Measurements from ENCODE around the gene MCHR2.

The MCHR2 gene

DNA sequence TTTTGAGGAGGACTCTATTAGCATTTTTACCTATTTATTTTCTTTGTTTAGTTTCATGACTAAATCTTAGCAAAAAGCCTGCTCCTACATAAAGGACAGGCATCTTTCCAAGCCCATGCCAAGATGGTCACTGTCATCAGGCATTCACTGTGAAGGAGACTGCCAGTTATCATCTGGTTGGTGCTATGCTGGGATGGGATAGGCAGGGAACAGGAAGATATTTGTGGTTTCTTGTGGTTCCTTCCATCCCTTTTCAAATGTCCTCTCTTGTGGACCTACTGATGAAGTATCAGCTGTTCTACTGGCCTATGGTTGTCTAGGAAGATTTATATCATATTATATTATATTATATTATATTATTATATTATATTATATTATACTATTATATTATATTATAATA, 107.0 kb downstream of the MCHR2 start (continued):
- TF ChIP-seq ZNF837 (tag by site-specific recombination; IDR thresholded peaks at IDR 0.05) (no peak), ZNF324 (tag by site-specific recombination; IDR thresholded peaks at IDR 0.05) (no peak), ZNF433 (tag by site-specific recombination; IDR thresholded peaks at IDR 0.05; ENCODE audit: low read depth) (no peak)
- TF ChIP-seq, protein P1, sequence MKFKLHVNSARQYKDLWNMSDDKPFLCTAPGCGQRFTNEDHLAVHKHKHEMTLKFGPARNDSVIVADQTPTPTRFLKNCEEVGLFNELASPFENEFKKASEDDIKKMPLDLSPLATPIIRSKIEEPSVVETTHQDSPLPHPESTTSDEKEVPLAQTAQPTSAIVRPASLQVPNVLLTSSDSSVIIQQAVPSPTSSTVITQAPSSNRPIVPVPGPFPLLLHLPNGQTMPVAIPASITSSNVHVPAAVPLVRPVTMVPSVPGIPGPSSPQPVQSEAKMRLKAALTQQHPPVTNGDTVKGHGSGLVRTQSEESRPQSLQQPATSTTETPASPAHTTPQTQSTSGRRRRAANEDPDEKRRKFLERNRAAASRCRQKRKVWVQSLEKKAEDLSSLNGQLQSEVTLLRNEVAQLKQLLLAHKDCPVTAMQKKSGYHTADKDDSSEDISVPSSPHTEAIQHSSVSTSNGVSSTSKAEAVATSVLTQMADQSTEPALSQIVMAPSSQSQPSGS (tag by site-specific recombination; IDR thresholded peaks at IDR 0.05; ENCODE audit: low read depth): no peak

DNA sequence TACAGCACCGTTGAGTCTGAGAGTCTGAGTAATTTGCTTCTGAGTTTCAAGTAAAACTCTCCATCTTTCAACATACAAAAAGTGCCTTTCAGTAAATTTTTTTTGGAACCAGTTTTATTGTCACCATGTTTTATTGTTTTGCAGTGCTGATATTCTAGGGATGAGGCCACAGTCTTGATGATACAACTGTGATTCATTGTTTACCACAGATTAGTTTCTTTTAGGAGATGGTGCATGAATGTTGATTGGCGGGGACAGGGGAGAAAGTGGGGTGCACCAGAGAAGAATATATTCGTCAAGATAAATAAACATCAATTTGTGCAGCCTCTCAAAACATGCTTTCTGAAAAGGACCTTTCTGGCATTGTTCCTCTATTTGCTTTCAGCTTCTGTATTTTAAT, 109.0 kb downstream of the MCHR2 start:
- no peak for TF ChIP-seq ZFP3 (tag by site-specific recombination; IDR thresholded peaks at IDR 0.05; ENCODE audit: low read depth)
- TF ChIP-seq TCF7L2 (IDR thresholded peaks at IDR 0.05; ENCODE audit: borderline replicate concordance, low read depth, low read length): no peak
- TF ChIP-seq, protein P2, sequence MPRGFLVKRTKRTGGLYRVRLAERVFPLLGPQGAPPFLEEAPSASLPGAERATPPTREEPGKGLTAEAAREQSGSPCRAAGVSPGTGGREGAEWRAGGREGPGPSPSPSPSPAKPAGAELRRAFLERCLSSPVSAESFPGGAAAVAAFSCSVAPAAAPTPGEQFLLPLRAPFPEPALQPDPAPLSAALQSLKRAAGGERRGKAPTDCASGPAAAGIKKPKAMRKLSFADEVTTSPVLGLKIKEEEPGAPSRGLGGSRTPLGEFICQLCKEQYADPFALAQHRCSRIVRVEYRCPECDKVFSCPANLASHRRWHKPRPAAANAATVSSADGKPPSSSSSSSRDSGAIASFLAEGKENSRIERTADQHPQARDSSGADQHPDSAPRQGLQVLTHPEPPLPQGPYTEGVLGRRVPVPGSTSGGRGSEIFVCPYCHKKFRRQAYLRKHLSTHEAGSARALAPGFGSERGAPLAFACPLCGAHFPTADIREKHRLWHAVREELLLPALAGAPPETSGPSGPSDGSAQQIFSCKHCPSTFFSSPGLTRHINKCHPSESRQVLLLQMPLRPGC (tag by site-specific recombination; IDR thresholded peaks at IDR 0.05): no peak
- TF ChIP-seq, protein P3, sequence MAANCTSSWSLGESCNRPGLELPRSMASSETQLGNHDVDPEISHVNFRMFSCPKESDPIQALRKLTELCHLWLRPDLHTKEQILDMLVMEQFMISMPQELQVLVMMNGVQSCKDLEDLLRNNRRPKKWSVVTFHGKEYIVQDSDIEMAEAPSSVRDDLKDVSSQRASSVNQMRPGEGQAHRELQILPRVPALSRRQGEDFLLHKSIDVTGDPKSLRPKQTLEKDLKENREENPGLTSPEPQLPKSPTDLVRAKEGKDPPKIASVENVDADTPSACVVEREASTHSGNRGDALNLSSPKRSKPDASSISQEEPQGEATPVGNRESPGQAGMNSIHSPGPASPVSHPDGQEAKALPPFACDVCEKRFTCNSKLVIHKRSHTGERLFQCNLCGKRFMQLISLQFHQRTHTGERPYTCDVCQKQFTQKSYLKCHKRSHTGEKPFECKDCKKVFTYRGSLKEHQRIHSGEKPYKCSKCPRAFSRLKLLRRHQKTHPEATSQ (tag by site-specific recombination; IDR thresholded peaks at IDR 0.05): no peak
- TF ChIP-seq IKZF3 (tag by site-specific recombination; IDR thresholded peaks at IDR 0.05): no peak
- TF ChIP-seq ZNF302 (tag by site-specific recombination; IDR thresholded peaks at IDR 0.05; ENCODE audit: low read depth): no peak
- TF ChIP-seq ZNF776 (tag by site-specific recombination; IDR thresholded peaks at IDR 0.05; ENCODE audit: borderline replicate concordance): no peak
- TF ChIP-seq GLI2 (tag by site-specific recombination; IDR thresholded peaks at IDR 0.05; ENCODE audit: borderline replicate concordance, low read depth): no peak
- TF ChIP-seq, protein P4, sequence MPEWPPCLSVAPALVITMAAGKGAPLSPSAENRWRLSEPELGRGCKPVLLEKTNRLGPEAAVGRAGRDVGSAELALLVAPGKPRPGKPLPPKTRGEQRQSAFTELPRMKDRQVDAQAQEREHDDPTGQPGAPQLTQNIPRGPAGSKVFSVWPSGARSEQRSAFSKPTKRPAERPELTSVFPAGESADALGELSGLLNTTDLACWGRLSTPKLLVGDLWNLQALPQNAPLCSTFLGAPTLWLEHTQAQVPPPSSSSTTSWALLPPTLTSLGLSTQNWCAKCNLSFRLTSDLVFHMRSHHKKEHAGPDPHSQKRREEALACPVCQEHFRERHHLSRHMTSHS (tag by site-specific recombination; IDR thresholded peaks at IDR 0.05): no peak
- no peak for TF ChIP-seq ZNF16 (tag by site-specific recombination; IDR thresholded peaks at IDR 0.05; ENCODE audit: low read depth)
- no peaks in the 10 kb centered on the region for H3K9me3 ChIP-seq (ENCODE audit: control insufficient read depth, insufficient read depth, low read depth, low read length)
- no peak overlapping the region for H3K27ac ChIP-seq (ENCODE audit: extremely low read depth, low read depth, low read length)
- H3K4me1 ChIP-seq (ENCODE audit: control insufficient read depth, insufficient read depth, low read length): no peaks in the 10 kb centered on the region
- ChIA-PET POLR2A (no interaction called here), CTCF (interaction anchor here (0.6 to 6.7 kb wide), 4 partner anchors 17 to 1482 kb away, joined by 3 to 37 read pairs (median 4); no protein-coding TSS in a partner anchor)
- H3K4me3 ChIP-seq (ENCODE audit: low read depth, low read length): no peak overlapping the region
- H3K36me3 ChIP-seq (ENCODE audit: control insufficient read depth in 2 of 2, insufficient read depth in 1 of 2, low read length in 2 of 2): no peaks in the 10 kb centered on the region

DNA sequence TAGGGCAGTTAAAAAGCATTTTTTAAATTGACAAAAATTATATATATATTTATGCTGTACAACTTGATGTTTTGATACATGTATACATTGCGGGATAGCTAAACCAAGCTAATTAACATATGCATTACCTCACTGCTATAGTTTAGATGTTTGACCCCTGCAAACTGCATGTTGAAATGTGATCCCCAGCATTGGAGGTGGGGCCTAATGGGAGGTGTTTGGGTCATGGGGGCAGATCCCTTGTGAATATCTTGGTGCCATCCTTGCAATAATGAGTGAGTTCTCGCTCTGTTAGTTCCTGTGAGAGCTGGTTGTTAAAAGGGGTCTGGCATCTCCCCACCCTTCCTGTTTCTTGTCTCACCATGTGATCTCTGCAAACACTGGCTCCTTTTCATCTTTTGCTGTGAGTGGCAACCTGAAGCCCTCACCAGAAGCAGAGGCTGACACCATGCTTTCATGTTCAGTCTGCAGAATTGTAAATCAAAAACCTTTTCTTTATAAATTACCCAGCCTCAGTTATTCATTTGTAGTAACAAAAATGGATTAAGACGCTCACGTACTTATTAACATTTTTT, 111.8 kb downstream of the MCHR2 start:
- H3K27ac ChIP-seq (ENCODE audit: extremely low read depth, low read depth, low read length): no peak overlapping the region
- no peak overlapping the region for H3K4me3 ChIP-seq (ENCODE audit: low read depth, low read length)
- no peaks in the 10 kb centered on the region for H3K9me3 ChIP-seq (ENCODE audit: control insufficient read depth, insufficient read depth, low read depth, low read length)
- no peak for TF ChIP-seq SP2 (tag by site-specific recombination; IDR thresholded peaks at IDR 0.05)
- TF ChIP-seq ZNF561 (tag by site-specific recombination; IDR thresholded peaks at IDR 0.05; ENCODE audit: borderline replicate concordance): peak; percentile 37; the same call in 1 of the 2 replicates
- TF ChIP-seq SETDB1 (IDR thresholded peaks at IDR 0.05; ENCODE audit: insufficient read length, low read length): peak; percentile 57
- CTCF ChIA-PET: interaction anchor here (0.6 to 3.1 kb wide), 5 partner anchors 14 to 889 kb away, joined by 3 to 32 read pairs (median 4); no protein-coding TSS in a partner anchor
- POLR2A ChIA-PET: no interaction called here
- H3K36me3 ChIP-seq (ENCODE audit: control insufficient read depth in 2 of 2, insufficient read depth in 1 of 2, low read length in 2 of 2): no peaks in the 10 kb centered on the region
- no peaks in the 10 kb centered on the region for H3K4me1 ChIP-seq (ENCODE audit: control insufficient read depth, insufficient read depth, low read length)
